NCI-H460 (cell line): ENCODE data around the gene NFATC2. TPM values are rescaled to one million over a fixed set of nuclear protein-coding genes. Genes with fewer than 3 reads are reported as not detected.

ENCODE experiments used
- DNase-seq: peaks from one replicate; pipeline ENCODE4 v3.0.0-alpha.2; 2016; ENCODE audit warnings: low read depth; ENCODE audit errors: extremely low read depth
- total RNA-seq: library from RNA; depleted of rRNA; stranded (reverse); fragments of >200 nt; shearing (Covaris generic); gene quantifications from 2 replicates; pipeline ENCODE4 v1.2.3, GENCODE V29; 2014

Gene NFATC2
- total RNA-seq, 1 experiment from 2014 or later = 1.1 TPM

- no peak for DNase-seq
These were observed 173.9 kb downstream of the NFATC2 start for GRCh38 chr20:51368461-51369211.

GRCh38 chr20:51366155-51366886 lies 176.2 kb downstream of the NFATC2 start:
- DNase-seq = no peak

- no peak for DNase-seq
These were observed 176.8 kb downstream of the NFATC2 start for GRCh38 chr20:51365670-51366069.

DNA sequence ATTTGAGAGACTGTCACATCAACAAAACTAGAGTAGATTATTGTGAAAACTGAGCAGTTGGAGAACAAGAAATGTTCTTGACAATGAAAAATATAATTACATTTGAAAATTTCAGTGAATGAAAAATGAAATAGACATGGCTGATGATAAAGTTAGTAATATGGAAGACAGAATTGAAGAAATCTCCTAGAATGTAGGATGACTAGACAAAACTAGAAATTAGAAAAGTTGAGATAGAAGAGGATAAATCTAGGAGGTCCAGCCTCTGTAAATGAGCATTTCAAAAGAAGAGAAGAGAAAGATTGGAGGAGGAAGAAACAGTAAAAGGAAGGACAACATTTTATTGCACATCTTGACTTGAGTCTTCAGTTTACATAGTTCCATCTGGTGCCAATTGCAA lies 178.7 kb downstream of the NFATC2 start:
- DNase-seq = no peak

GRCh38 chr20:51363378-51363777 lies 179.1 kb downstream of the NFATC2 start:
- no peak for DNase-seq

GRCh38 chr20:51362254-51362653 lies 180.3 kb downstream of the NFATC2 start:
- no peak for DNase-seq

- DNase-seq = no peak
These were observed 181.3 kb downstream of the NFATC2 start for GRCh38 chr20:51361258-51361657.

GRCh38 chr20:51360451-51361201 lies 181.9 kb downstream of the NFATC2 start:
- no peak for DNase-seq

- no peak for DNase-seq
These were observed 182.6 kb downstream of the NFATC2 start for GRCh38 chr20:51359947-51360346.

DNA sequence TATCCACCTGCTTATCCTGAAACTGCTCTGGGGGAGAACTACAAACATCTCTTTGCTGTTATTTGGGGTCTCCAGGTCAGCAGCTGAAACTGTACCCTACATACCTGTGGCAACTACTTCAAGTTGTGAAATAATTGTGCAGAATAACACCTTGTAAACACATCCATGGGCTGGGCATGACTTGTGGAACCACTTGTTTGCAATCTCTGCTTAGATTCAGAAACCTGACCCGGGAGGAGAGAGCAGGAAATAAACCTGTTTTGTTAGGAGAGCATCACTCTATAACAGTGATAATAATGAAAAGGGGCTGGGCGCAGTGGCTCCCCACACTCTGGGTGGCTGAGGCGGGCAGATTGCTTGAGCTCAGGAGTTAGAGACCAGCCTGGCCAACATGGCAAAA lies 183.1 kb downstream of the NFATC2 start:
- no peak for DNase-seq

DNA sequence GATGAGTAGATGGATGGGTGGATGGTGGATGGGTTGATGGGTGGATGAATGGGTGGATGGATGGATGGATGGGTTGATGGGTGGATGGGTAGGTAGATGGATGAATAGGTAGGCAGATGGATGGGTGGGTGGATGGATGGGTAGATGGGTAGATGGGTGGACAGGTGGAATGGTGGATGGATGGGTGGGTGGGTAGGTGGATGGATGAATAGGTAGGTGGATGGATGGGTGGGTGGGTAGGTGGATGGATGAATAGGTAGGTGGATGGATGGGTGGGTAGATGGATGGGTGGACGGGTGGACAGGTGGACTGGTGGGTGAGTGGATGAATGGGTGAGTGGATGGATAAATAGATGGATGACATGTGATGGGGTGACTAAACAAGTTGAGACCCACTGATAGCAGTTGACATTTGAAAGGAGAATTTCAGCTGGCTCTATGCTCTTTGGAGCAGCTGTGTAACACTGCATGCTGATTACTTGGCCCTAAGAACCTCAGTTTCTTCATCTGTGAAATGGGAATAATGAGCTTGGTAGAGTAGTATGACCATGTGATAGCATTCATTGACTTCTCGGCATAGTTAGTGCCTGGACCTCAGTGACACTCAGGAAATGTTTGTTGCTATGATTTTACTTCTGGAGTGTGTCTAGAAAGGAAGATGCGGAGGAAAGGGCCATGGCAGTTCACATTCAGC lies 184.3 kb downstream of the NFATC2 start:
- DNase-seq = no peak

DNA sequence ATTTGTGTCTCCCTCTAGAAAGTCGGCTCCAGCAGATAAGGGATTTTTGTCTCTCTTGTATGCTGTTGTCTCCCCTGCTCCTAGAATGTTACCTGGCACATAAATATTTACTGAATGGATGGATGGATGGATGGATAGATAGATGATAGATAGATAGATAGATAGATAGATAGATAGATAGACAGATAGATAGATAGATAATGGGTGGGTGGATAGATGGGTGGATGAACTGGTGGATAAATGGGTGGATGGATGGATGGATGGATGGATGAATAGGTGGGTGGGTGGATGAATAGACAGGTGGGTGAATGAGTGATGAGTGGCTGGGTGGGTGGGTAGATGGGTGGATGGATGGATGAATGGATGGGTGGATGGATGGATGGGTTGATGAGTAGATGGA lies 185.0 kb downstream of the NFATC2 start:
- no peak for DNase-seq

DNA sequence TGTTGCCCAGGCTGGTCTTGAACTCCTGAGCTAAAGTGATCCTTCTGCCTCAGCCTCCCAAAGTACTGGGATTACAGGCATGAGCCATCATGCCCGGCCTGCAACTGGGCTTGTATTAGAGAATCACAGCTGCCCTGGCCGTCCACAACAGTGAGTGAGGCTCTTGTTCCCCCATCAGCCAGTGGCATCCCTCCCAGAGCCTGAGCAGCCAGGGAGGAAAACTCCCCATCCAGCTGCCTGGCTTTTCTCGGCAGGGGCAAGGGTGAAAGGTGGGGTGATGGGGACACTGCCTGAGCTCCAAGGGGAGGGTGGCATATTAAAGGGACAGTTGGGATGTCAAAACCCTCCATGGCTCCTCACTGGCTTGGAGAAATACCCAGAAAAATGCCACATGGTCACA lies 185.6 kb downstream of the NFATC2 start:
- no peak for DNase-seq

- DNase-seq = no peak
These were observed 187.7 kb downstream of the NFATC2 start for GRCh38 chr20:51354769-51355319.

- no peak for DNase-seq
These were observed 188.2 kb downstream of the NFATC2 start for GRCh38 chr20:51354191-51354768.

GRCh38 chr20:51353491-51353890 lies 189.0 kb downstream of the NFATC2 start:
- no peak for DNase-seq

- DNase-seq = no peak
These were observed 189.7 kb downstream of the NFATC2 start for GRCh38 chr20:51352791-51353190.

GRCh38 chr20:51350941-51351631 lies 191.4 kb downstream of the NFATC2 start:
- DNase-seq = no peak

- DNase-seq = no peak
These were observed 193.6 kb downstream of the NFATC2 start for GRCh38 chr20:51348876-51349275.

DNA sequence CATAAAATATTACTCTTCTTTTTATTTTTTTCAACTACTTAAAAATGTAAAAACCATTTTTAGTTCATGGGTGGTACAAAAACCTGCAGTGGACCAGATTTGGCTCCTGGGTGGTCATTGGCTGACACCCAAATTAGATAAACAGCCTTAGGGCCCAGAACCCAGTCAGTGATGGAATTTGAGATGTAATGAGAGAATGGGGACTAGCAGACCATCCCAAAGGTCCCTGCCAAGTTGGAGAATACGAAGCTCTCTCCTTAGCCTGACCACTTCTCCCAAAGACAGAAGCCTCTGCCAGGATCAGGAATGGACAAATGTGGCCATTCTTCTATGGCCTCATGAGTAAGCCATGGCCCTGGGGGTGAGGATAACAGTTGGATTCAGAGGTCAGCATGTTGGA lies 194.7 kb downstream of the NFATC2 start:
- DNase-seq = no peak
